Measurements from ENCODE around the gene WNK2. TPM values are rescaled to one million over a fixed set of nuclear protein-coding genes. Genes with fewer than 3 reads are reported as not detected.
A peak's percentile ranks its signal among the peaks of the same experiment; 100 is the strongest.
"Not testable (repeated sequence)": the region's sequence is repeated elsewhere in the genome, so short reads cannot be mapped to it uniquely, and the experiment has no call there.

WNK2 gene
- total and polyA plus RNA-seq, 4 experiments from 2014 or later = 0.26 TPM; not detected in 3

DNA sequence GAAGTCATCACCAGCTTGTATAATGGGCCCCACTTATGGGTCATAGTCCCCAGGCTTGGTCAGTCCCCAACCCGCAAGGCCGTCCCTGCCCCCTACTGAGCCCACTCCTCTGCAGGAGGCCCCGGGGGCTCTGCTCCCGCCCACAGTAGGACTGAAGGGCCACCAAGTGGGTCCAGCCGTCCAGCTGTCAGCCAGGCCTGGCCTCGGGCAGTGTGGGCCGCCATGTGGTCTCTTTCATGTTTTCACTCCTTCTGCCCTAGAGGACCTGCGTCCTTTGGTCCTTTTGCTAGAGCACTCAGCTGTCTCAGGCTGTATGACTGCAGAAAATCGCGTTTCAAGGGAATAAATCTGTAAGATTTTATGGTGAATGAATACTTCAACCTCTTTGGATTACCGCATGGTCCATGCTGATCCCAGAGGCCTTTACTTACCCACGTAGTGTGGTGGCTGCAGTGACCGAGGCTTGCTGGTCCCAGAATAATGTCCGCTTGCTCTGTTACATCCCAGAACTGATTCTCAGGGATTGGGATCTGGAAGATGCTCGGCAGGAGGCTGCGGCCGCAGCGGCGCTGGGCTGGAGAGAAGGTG, 161.8 kb downstream of the WNK2 start:
- intact Hi-C loops (cut with micrococcal nuclease) = no loop called here
- Mint-ChIP-seq H3K27ac (no peak overlapping the region), H3K9me3 (peaks cover 0 to 3% (median 0%) of the 10 kb centered on the region in 8 donors), H3K4me3 (peak overlapping the region in 3 of 8 donors; percentile 42 to 48 (median 44)), H3K27me3 (peaks cover 24 to 41% of the 10 kb centered on the region in 2 donors), H3K4me1 (peaks cover 3 to 9% (median 5%) of the 10 kb centered on the region in 4 donors), H3K36me3 (peaks cover 0 to 4% of the 10 kb centered on the region in 2 donors)
- H3K27ac ChIP-seq (ENCODE audit: low read depth, low read length) = no peak overlapping the region
- ChIA-PET CTCF (ENCODE audit: partially characterized antibody) (no interaction called here), POLR2A (ENCODE audit: partially characterized antibody) (no interaction called here)
- H3K36me3 ChIP-seq (ENCODE audit: insufficient read depth, low read length) = no peaks in the 10 kb centered on the region
- peaks cover 5% of the 10 kb centered on the region for H3K4me1 ChIP-seq (ENCODE audit: insufficient read depth, low read length)
- H3K9me3 ChIP-seq (ENCODE audit: control insufficient read depth in 1 of 2, low read length in 2 of 2) = no peaks in the 10 kb centered on the region
- H3K27me3 ChIP-seq (ENCODE audit: insufficient read depth, low read length) = peaks cover 10% of the 10 kb centered on the region
- DNase-seq = no peak
- H3K4me3 ChIP-seq (ENCODE audit: low read length in 2 of 2) = no peak overlapping the region

DNA sequence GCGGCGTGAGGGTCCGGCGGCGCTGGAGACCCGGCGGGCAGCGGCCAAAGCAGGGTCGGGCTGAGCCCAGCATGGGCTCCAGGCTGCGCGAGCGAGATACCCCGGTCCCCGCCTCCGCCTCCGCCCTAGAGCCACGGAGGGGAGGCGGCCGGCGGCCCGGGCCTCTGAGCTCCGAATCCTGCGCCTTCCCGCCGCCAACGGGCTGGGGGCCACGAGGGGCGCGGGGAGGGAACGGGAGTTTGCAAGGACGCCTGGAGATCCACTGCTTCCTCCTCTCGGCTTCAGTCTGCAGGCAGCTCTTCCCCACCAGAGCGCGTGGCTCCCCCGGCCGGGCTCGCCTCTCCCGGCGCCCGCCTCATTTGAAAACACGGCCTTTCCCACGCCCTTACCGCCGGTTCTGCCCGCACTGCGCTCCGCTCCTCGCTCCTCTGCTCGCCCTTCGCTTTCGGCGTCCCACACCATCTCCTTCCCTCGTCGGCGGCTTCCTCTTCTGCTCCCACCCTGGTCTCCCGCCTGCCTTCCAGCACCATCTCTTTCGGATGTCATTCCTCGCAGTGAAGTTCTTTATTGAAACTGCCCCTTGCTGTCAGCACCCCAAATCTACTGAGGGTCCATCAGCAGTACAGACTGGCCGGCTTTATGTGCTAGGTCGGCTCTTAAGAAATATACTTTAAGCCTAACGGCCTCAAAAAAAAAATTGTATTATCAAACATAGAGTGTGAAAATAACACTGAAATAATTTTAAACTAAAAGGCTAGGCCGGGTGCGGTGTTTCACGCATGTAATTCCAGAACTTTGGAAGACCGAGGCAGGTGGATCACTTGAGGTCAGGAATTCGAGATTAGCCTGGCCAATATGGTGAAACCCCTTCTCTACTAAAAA, 162.5 kb downstream of the WNK2 start:
- H3K4me1 ChIP-seq (ENCODE audit: insufficient read depth, low read length) = peaks cover 5% of the 10 kb centered on the region
- H3K27me3 ChIP-seq (ENCODE audit: insufficient read depth, low read length) = peaks cover 10% of the 10 kb centered on the region
- Mint-ChIP-seq H3K9me3 (peaks cover 0 to 2% (median 0%) of the 10 kb centered on the region in 8 donors), H3K27me3 (peaks cover 19 to 36% of the 10 kb centered on the region in 2 donors), H3K4me3 (peak overlapping the region; percentile 42 to 79 (median 75)), H3K36me3 (peaks cover 0 to 4% of the 10 kb centered on the region in 2 donors), H3K4me1 (peaks cover 3 to 9% (median 5%) of the 10 kb centered on the region in 4 donors), H3K27ac (peak overlapping the region in 1 of 7 donors; percentile 37)
- H3K27ac ChIP-seq (ENCODE audit: low read depth, low read length) = no peak overlapping the region
- POLR2A ChIA-PET (ENCODE audit: partially characterized antibody) = no interaction called here
- CTCF ChIA-PET (ENCODE audit: partially characterized antibody) = no interaction called here
- no peak overlapping the region for H3K4me3 ChIP-seq (ENCODE audit: low read length in 2 of 2)
- intact Hi-C loops (cut with micrococcal nuclease) = no loop called here
- no peaks in the 10 kb centered on the region for H3K9me3 ChIP-seq (ENCODE audit: control insufficient read depth in 1 of 2, low read length in 2 of 2)
- no peaks in the 10 kb centered on the region for H3K36me3 ChIP-seq (ENCODE audit: insufficient read depth, low read length)
- no peak for DNase-seq

DNA sequence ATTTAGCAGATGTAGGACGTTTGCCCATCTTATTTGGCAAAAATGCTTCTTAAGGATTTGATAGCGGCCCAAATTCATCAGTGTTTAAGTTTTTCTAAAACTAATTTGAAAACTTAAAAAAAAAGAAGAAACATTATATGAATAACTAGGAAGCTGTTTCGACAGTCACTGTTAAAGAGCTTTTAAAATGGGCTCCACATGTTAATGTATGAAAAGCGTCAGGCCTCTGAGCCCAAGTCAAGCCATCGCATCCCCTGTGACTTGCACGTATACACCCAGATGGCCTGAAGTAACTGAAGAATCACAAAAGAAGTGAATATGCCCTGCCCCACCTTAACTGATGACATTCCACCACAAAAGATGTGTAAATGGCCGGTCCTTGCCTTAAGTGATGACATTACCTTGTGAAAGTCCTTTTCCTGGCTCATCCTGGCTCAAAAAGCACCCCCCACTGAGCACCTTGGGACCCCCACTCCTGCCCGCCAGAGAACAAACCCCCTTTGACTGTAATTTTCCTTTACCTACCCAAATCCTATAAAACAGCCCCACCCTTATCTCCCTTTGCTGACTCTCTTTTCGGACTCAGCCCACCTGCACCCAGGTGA, 163.5 kb downstream of the WNK2 start:
- Mint-ChIP-seq H3K4me3 (peak overlapping the region in 1 of 8 donors; percentile 48), H3K27me3 (peaks cover 19 to 32% of the 10 kb centered on the region in 2 donors)
- H3K4me1 ChIP-seq (ENCODE audit: insufficient read depth, low read length); H3K36me3 ChIP-seq (ENCODE audit: insufficient read depth, low read length); H3K27ac ChIP-seq (ENCODE audit: low read depth, low read length); H3K4me1 Mint-ChIP-seq; H3K36me3 Mint-ChIP-seq; intact Hi-C loops (cut with micrococcal nuclease); H3K27ac Mint-ChIP-seq; H3K9me3 ChIP-seq (ENCODE audit: control insufficient read depth in 1 of 2, low read length in 2 of 2); H3K4me3 ChIP-seq (ENCODE audit: low read length in 2 of 2); DNase-seq; H3K27me3 ChIP-seq (ENCODE audit: insufficient read depth, low read length); POLR2A ChIA-PET (ENCODE audit: partially characterized antibody); H3K9me3 Mint-ChIP-seq; CTCF ChIA-PET (ENCODE audit: partially characterized antibody): not testable (repeated sequence)

DNA sequence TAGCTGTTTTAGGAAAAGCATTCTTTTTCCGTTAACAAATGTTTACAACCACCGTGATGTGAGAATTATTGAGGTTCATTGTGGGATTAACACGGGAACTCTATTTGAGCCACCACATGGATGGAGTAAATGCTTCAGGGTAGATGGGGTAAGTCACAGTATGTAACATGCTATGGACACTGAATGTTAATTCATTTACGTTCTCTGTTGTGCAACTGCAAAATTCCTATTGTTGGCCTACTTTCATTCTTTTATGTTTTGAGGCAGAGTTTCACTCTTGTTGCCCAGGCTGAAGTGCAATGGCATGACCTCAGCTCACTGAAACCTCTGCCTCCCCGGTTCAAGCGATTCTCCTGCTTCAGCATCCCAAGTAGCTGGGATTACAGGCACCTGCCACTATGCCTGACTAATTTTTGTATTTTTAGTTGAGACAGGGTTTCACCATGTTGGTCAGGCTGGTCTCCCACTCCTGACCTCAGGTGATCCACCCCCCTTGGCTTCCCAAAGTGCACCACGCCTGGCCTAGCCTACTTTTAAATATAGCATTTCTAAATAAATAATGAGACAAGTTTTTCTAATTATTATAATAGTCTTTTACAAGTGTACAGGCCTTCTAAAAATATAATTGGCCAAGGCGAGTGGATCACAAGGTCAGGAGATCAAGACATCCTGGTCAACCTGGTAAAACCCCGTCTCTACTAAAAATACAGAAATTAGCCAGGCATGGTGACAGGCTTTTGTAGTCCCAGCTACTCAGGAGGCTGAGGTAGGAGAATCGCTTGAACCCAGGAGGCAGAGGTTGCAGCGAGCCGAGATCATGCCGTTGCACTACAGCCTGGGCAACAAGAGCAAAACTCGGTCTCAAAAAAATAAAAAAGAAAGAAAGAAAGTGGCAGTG, 169.7 kb downstream of the WNK2 start:
- H3K36me3 Mint-ChIP-seq; H3K4me1 ChIP-seq (ENCODE audit: insufficient read depth, low read length); H3K27ac Mint-ChIP-seq; H3K27me3 Mint-ChIP-seq; H3K27me3 ChIP-seq (ENCODE audit: insufficient read depth, low read length); POLR2A ChIA-PET (ENCODE audit: partially characterized antibody); H3K4me1 Mint-ChIP-seq; H3K36me3 ChIP-seq (ENCODE audit: insufficient read depth, low read length); H3K4me3 ChIP-seq (ENCODE audit: low read length in 2 of 2); DNase-seq; H3K4me3 Mint-ChIP-seq; intact Hi-C loops (cut with micrococcal nuclease); H3K27ac ChIP-seq (ENCODE audit: low read depth, low read length); H3K9me3 Mint-ChIP-seq; H3K9me3 ChIP-seq (ENCODE audit: control insufficient read depth in 1 of 2, low read length in 2 of 2); CTCF ChIA-PET (ENCODE audit: partially characterized antibody): not testable (repeated sequence)

DNA sequence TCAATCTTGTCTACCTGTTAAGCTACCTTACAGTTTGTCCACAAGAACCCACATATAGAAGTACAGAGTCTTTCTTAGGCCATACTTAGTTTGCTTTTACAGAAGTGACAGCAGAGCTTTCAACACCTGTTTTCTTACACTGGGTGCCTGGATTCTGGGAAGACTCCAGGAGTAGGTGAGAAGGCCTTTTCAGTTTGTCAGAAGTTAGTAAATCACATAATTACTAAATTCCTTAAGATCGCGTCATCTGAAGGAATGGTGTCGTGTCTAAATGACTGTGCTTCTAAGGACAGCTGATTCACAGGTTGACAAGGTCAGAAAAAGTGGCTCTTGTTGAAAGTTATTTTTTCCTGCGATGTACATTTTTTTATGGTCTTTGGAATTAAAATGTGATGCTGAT, 170.5 kb downstream of the WNK2 start:
- H3K9me3 Mint-ChIP-seq = no peaks in the 10 kb centered on the region
- DNase-seq = no peak
- H3K36me3 Mint-ChIP-seq = no peaks in the 10 kb centered on the region
- H3K27me3 Mint-ChIP-seq = peaks cover 0 to 2% of the 10 kb centered on the region in 2 donors
- Histone ChIP-seq H3K36me3 (ENCODE audit: insufficient read depth, low read length) (no peaks in the 10 kb centered on the region), H3K9me3 (ENCODE audit: control insufficient read depth in 1 of 2, low read length in 2 of 2) (no peaks in the 10 kb centered on the region), H3K4me1 (ENCODE audit: insufficient read depth, low read length) (no peaks in the 10 kb centered on the region), H3K27me3 (ENCODE audit: insufficient read depth, low read length) (no peaks in the 10 kb centered on the region), H3K27ac (ENCODE audit: low read depth, low read length) (no peak overlapping the region), H3K4me3 (ENCODE audit: low read length in 2 of 2) (no peak overlapping the region)
- peaks cover 0 to 7% (median 0%) of the 10 kb centered on the region in 4 donors for H3K4me1 Mint-ChIP-seq
- intact Hi-C loops (cut with micrococcal nuclease) = no loop called here
- ChIA-PET CTCF (ENCODE audit: partially characterized antibody) (no interaction called here), POLR2A (ENCODE audit: partially characterized antibody) (no interaction called here)
- no peak overlapping the region for H3K27ac Mint-ChIP-seq
- H3K4me3 Mint-ChIP-seq = no peak overlapping the region

DNA sequence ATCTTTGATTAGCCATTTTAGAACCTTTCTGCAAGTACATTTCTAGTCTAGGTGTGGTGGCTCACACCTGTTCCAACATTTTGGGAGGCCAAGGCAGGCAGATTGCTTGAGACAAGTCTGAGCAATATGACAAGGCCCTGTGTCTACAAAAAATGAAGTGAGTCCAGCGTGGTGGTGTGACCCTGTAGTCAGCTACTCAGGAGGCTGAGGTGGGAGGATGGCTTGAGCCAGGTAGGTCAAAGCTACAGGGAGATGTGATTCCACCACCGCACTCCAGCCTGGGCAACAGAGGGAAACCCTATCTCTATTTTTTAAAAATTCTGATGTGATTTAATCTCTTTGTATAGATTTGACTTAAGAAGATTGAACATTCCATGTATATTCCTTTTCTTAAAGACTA, 171.9 kb downstream of the WNK2 start:
- H3K9me3 Mint-ChIP-seq = peaks cover 0 to 13% (median 9%) of the 10 kb centered on the region in 8 donors
- intact Hi-C loops (cut with micrococcal nuclease) = no loop called here
- no peaks in the 10 kb centered on the region for H3K36me3 ChIP-seq (ENCODE audit: insufficient read depth, low read length)
- no peak overlapping the region for H3K4me3 Mint-ChIP-seq
- H3K27ac Mint-ChIP-seq = peak overlapping the region in 1 of 7 donors; percentile 28
- H3K27me3 ChIP-seq (ENCODE audit: insufficient read depth, low read length) = no peaks in the 10 kb centered on the region
- no peaks in the 10 kb centered on the region for H3K36me3 Mint-ChIP-seq
- no peaks in the 10 kb centered on the region for H3K9me3 ChIP-seq (ENCODE audit: control insufficient read depth in 1 of 2, low read length in 2 of 2)
- no peak overlapping the region for H3K27ac ChIP-seq (ENCODE audit: low read depth, low read length)
- no peaks in the 10 kb centered on the region for H3K4me1 ChIP-seq (ENCODE audit: insufficient read depth, low read length)
- peaks cover 0 to 7% (median 0%) of the 10 kb centered on the region in 4 donors for H3K4me1 Mint-ChIP-seq
- POLR2A ChIA-PET (ENCODE audit: partially characterized antibody) = no interaction called here
- CTCF ChIA-PET (ENCODE audit: partially characterized antibody) = no interaction called here
- H3K27me3 Mint-ChIP-seq = peaks cover 0 to 2% of the 10 kb centered on the region in 2 donors
- no peak for DNase-seq
- no peak overlapping the region for H3K4me3 ChIP-seq (ENCODE audit: low read length in 2 of 2)

DNA sequence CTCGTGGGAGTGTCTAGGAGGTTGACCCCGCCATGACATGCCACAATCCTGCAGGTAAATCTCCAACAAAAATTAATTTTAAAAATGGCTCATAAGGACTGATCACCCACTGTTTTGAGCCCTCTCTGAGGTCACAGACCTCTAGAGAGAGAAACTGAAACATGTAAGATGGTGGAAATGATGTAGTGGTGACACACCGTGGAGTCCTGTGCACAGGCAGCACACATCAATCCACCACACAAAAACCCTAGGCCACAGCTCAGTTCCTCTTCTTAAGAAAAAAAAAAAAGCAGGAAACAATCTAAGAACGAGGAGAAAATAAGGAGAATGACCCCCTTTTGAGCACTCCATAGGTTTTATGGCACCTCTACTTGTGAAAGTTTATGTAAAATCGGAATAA, 173.7 kb downstream of the WNK2 start:
- no peak overlapping the region for H3K27ac ChIP-seq (ENCODE audit: low read depth, low read length)
- Mint-ChIP-seq H3K27ac (no peak overlapping the region), H3K4me1 (peaks cover 0 to 7% (median 0%) of the 10 kb centered on the region in 4 donors), H3K9me3 (peaks cover 0 to 30% (median 20%) of the 10 kb centered on the region in 8 donors), H3K36me3 (no peaks in the 10 kb centered on the region), H3K4me3 (peak overlapping the region in 1 of 8 donors; percentile 26), H3K27me3 (peaks cover 0 to 2% of the 10 kb centered on the region in 2 donors)
- no peak for DNase-seq
- H3K9me3 ChIP-seq (ENCODE audit: control insufficient read depth in 1 of 2, low read length in 2 of 2) = no peaks in the 10 kb centered on the region
- CTCF ChIA-PET (ENCODE audit: partially characterized antibody) = no interaction called here
- POLR2A ChIA-PET (ENCODE audit: partially characterized antibody) = no interaction called here
- no peaks in the 10 kb centered on the region for H3K4me1 ChIP-seq (ENCODE audit: insufficient read depth, low read length)
- H3K36me3 ChIP-seq (ENCODE audit: insufficient read depth, low read length) = no peaks in the 10 kb centered on the region
- intact Hi-C loops (cut with micrococcal nuclease) = no loop called here
- H3K27me3 ChIP-seq (ENCODE audit: insufficient read depth, low read length) = no peaks in the 10 kb centered on the region
- H3K4me3 ChIP-seq (ENCODE audit: low read length in 2 of 2) = no peak overlapping the region
